Endodermal cell (in vitro differentiated cells): ENCODE results near the gene MYLK2. TPM values are rescaled to one million over a fixed set of nuclear protein-coding genes. Genes with fewer than 3 reads are reported as not detected.

Experiments used
- DNase-seq: peaks from one replicate; pipeline ENCODE4 v3.0.0-alpha.2; 2017
- H3K27ac ChIP-seq: 2 replicates; pipeline ENCODE4 v1.5.1; 2013; ENCODE audit warnings: mild to moderate bottlenecking, low read depth, low read length, moderate library complexity
- H3K27me3 ChIP-seq: 2 replicates; pipeline ENCODE4 v1.6.1; 2013; ENCODE audit warnings: mild to moderate bottlenecking, low read length, moderate library complexity; ENCODE audit not compliant: insufficient read depth, control insufficient read depth, poor library complexity, severe bottlenecking
- H3K36me3 ChIP-seq: 2 replicates; pipeline ENCODE4 v1.7.0; 2013; ENCODE audit warnings: mild to moderate bottlenecking, low read length, moderate library complexity; ENCODE audit not compliant: control insufficient read depth, insufficient read depth
- H3K4me1 ChIP-seq: one replicate; pipeline ENCODE4 v1.7.0; 2013; ENCODE audit warnings: low read length; ENCODE audit not compliant: control insufficient read depth, insufficient read depth
- H3K4me3 ChIP-seq: 2 replicates; pipeline ENCODE4 v1.5.1; 2013; ENCODE audit warnings: mild to moderate bottlenecking, low read length, moderate library complexity
- H3K9ac ChIP-seq: 2 replicates; pipeline ENCODE4 v1.6.1; 2013; ENCODE audit warnings: mild to moderate bottlenecking, low read length, moderate library complexity; ENCODE audit not compliant: poor library complexity, severe bottlenecking; ENCODE audit errors: extremely low read depth
- H3K9me3 ChIP-seq: 2 replicates; pipeline ENCODE4 v1.6.1; 2013; ENCODE audit warnings: mild to moderate bottlenecking, low read length, moderate library complexity; ENCODE audit not compliant: control insufficient read depth
- H3K27ac Mint-ChIP-seq: 2 replicates; pipeline ENCODE4 v1.8.0; 2020; ENCODE audit warnings: mixed read lengths
- H3K27me3 Mint-ChIP-seq: 2 replicates; pipeline ENCODE4 v1.8.0; 2021; ENCODE audit warnings: mild to moderate bottlenecking, mixed read lengths; ENCODE audit not compliant: insufficient read depth
- H3K36me3 Mint-ChIP-seq: 2 replicates; pipeline ENCODE4 v1.8.0; 2020; ENCODE audit warnings: low read depth, mixed read lengths
- H3K4me1 Mint-ChIP-seq: 2 replicates; pipeline ENCODE4 v1.8.0; 2020; ENCODE audit warnings: mixed read lengths
- H3K4me3 Mint-ChIP-seq: 2 replicates; pipeline ENCODE4 v1.8.0; 2020; ENCODE audit warnings: mild to moderate bottlenecking, moderate library complexity, mixed read lengths
- H3K9me3 Mint-ChIP-seq: 2 replicates; pipeline ENCODE4 v1.8.0; 2020; ENCODE audit warnings: mild to moderate bottlenecking, mixed read lengths
- WGBS, 2 experiments: methylation state at CpG; one replicate each; pipeline versions ENCODE4 v1.1.5 to v1.1.7; 2013; ENCODE audit warnings: missing lambda C conversion rate in 2 of 2, mixed read lengths in 1 of 2; ENCODE audit not compliant: insufficient coverage in 1 of 2, insufficient read length in 1 of 2; 5-methylcytosine and 5-hydroxymethylcytosine counted together
- total RNA-seq, 2 donors: library from RNA; stranded (reverse); fragmentation: NEBNext Ultra II Directional in 1 of 2; extraction: Animal tissue kit (Norgen Biotek cat#: 25700) in 1 of 2; gene quantifications; 2 replicates in 1 of 2; 3 replicates in 1 of 2; pipeline ENCODE4 v1.2.1, GENCODE V29; 2021
- TF ChIP-seq, protein P1 (sequence below): fragments of 200-600 bp; sonication (generic); conservative IDR thresholded peaks from 2 replicates; pipeline ENCODE4 v1.5.0; 2021; ENCODE audit warnings: antibody characterized with exemption, mild to moderate bottlenecking

MYLK2 gene
- total RNA-seq, 2 donors from 2014 or later, result 0.20 to 0.29 TPM

DNA sequence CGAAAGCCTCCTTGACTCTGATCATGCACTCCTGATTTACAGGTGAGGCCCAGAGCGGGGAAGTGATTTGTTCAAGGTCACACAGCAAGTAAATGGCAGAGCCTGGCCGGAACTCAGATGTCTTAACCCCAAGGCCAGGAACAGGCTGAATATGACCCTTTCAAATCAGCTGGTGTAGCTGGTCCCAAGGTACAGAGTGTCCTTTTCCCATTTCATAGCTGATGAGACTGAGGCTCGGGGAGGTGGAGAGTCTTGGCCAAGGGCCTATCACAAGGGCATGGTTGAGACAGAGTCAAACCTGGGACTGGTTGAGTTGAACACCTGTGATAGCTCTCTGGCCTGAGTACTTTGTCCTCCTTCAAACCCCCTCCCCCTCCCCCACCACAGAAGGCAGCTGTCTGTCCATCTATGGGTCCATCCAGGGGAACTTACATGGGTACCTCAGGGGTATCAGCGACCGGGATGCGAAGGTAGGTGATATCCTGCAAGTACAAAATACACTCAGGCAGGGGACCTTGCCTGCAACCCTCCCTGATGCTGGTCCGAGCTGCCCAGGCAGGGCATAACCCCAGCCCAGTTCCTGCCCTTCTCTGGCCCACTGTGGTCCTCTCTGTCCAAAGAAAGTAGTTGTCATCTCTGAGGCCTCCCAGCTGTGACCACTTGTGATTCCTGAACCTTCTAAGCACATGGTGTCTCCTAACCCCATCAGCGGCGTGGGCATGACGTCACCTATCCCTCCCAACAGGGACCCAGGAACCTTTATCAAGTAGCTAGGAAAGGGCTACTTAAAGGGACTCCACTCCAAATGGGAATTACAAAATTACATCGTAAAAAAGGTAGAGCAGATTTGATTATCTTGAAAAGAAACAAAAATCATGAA is 45.6 kb downstream of the MYLK2 start:
- H3K4me1 Mint-ChIP-seq, result peaks cover 11% of the 10 kb centered on the region
- Histone ChIP-seq H3K9me3 (no peaks in the 10 kb centered on the region), H3K36me3 (no peaks in the 10 kb centered on the region), H3K27me3 (peaks cover 12% of the 10 kb centered on the region), H3K4me3 (no peak overlapping the region), H3K4me1 (no peaks in the 10 kb centered on the region), H3K27ac (no peak overlapping the region), H3K9ac (no peak overlapping the region)
- no peak overlapping the region for H3K27ac Mint-ChIP-seq
- H3K27me3 Mint-ChIP-seq, result peaks cover 51% of the 10 kb centered on the region
- peak; percentile 33 for DNase-seq
- TF ChIP-seq, protein P1, sequence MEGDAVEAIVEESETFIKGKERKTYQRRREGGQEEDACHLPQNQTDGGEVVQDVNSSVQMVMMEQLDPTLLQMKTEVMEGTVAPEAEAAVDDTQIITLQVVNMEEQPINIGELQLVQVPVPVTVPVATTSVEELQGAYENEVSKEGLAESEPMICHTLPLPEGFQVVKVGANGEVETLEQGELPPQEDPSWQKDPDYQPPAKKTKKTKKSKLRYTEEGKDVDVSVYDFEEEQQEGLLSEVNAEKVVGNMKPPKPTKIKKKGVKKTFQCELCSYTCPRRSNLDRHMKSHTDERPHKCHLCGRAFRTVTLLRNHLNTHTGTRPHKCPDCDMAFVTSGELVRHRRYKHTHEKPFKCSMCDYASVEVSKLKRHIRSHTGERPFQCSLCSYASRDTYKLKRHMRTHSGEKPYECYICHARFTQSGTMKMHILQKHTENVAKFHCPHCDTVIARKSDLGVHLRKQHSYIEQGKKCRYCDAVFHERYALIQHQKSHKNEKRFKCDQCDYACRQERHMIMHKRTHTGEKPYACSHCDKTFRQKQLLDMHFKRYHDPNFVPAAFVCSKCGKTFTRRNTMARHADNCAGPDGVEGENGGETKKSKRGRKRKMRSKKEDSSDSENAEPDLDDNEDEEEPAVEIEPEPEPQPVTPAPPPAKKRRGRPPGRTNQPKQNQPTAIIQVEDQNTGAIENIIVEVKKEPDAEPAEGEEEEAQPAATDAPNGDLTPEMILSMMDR, result no peak
- no peak overlapping the region for H3K4me3 Mint-ChIP-seq
- no peaks in the 10 kb centered on the region for H3K36me3 Mint-ChIP-seq
- WGBS, 2 experiments, result 92 to 94% methylated on average over 11 to 12 of the region's 12 CpGs
- no peaks in the 10 kb centered on the region for H3K9me3 Mint-ChIP-seq

- no peak for DNase-seq
- 80 to 81% methylated on average over 3 of the region's 3 CpGs for WGBS, 2 experiments
- peaks cover 13% of the 10 kb centered on the region for H3K4me1 Mint-ChIP-seq
- no peak overlapping the region for H3K4me3 Mint-ChIP-seq
- H3K9ac ChIP-seq, result no peak overlapping the region
- H3K27ac Mint-ChIP-seq, result no peak overlapping the region
- H3K9me3 ChIP-seq, result no peaks in the 10 kb centered on the region
- H3K4me3 ChIP-seq, result no peak overlapping the region
- no peaks in the 10 kb centered on the region for H3K36me3 Mint-ChIP-seq
- TF ChIP-seq, protein P1, result no peak
- H3K27ac ChIP-seq, result no peak overlapping the region
- H3K27me3 Mint-ChIP-seq, result peaks cover 60% of the 10 kb centered on the region
- H3K4me1 ChIP-seq, result no peaks in the 10 kb centered on the region
- peaks cover 22% of the 10 kb centered on the region for H3K27me3 ChIP-seq
- no peaks in the 10 kb centered on the region for H3K9me3 Mint-ChIP-seq
- H3K36me3 ChIP-seq, result no peaks in the 10 kb centered on the region
Observed at GRCh38 chr20:31866221-31866620, 47.1 kb downstream of the MYLK2 start.

- no peak overlapping the region for H3K27ac ChIP-seq
- H3K36me3 ChIP-seq, result no peaks in the 10 kb centered on the region
- H3K27me3 Mint-ChIP-seq, result peaks cover 72% of the 10 kb centered on the region
- H3K9me3 ChIP-seq, result no peaks in the 10 kb centered on the region
- H3K4me3 Mint-ChIP-seq, result peak overlapping the region; percentile 72
- H3K4me1 Mint-ChIP-seq, result peaks cover 8% of the 10 kb centered on the region
- no peak overlapping the region for H3K27ac Mint-ChIP-seq
- TF ChIP-seq, protein P1, result no peak
- H3K36me3 Mint-ChIP-seq, result no peaks in the 10 kb centered on the region
- H3K9ac ChIP-seq, result no peak overlapping the region
- peaks cover 42% of the 10 kb centered on the region for H3K27me3 ChIP-seq
- no peaks in the 10 kb centered on the region for H3K4me1 ChIP-seq
- 86 to 96% methylated on average over 5 to 12 of the region's 12 CpGs for WGBS, 2 experiments
- peak overlapping the region; percentile 83 for H3K4me3 ChIP-seq
- no peaks in the 10 kb centered on the region for H3K9me3 Mint-ChIP-seq
- DNase-seq, result no peak
Observed at GRCh38 chr20:31868853-31869672, 49.9 kb downstream of the MYLK2 start.
